Suprapubic skin (tissue), 4 donors: Measurements from ENCODE around the gene POTEF. TPM values are rescaled to one million over a fixed set of nuclear protein-coding genes. Genes with fewer than 3 reads are reported as not detected.
"Not testable (repeated sequence)": the region's sequence is repeated elsewhere in the genome, so short reads cannot be mapped to it uniquely, and the experiment has no call there.

ENCODE experiments used
- DNase-seq, 2 donors: peaks; one replicate each; pipeline ENCODE4 v3.0.0-alpha.2; 2019; ENCODE audit warnings: low spot score in 2 of 2
- H3K27ac ChIP-seq: fragments of 200-600 bp; sonication (generic); one replicate; pipeline ENCODE4 v1.5.1; 2019
- H3K27me3 ChIP-seq: fragments of 200-600 bp; sonication (generic); one replicate; pipeline ENCODE4 v1.5.1; 2019
- H3K36me3 ChIP-seq: fragments of 200-600 bp; sonication (generic); one replicate; pipeline ENCODE4 v1.5.1; 2019
- H3K4me1 ChIP-seq: fragments of 200-600 bp; sonication (generic); one replicate; pipeline ENCODE4 v1.5.1; 2019
- H3K4me3 ChIP-seq: fragments of 200-600 bp; sonication (generic); one replicate; pipeline ENCODE4 v1.5.1; 2019; ENCODE audit warnings: mild to moderate bottlenecking
- H3K9me3 ChIP-seq: fragments of 200-600 bp; sonication (generic); one replicate; pipeline ENCODE4 v1.5.1; 2019
- CTCF ChIP-seq, 2 donors: fragments of 200-600 bp in 1 of 2; fragments of 450-650 bp in 1 of 2; sonication (generic) in 1 of 2; IDR thresholded peaks; one replicate each; pipeline ENCODE4 v1.5.1; 2016 to 2019; ENCODE audit warnings: antibody characterized with exemption in 2 of 2, mild to moderate bottlenecking in 1 of 2, moderate library complexity in 1 of 2
- EP300 ChIP-seq: sonication (generic); formaldehyde crosslinking; IDR thresholded peaks from one replicate; pipeline ENCODE4 v1.6.1; 2017; ENCODE audit warnings: antibody characterized with exemption
- POLR2A ChIP-seq, 2 donors: fragments of 450-650 bp; IDR thresholded peaks; one replicate each; pipeline ENCODE4 v1.6.1; 2017; ENCODE audit warnings: antibody characterized with exemption in 2 of 2, mild to moderate bottlenecking in 2 of 2, moderate library complexity in 2 of 2
- POLR2AphosphoS5 ChIP-seq, 3 donors: sonication (generic); formaldehyde crosslinking; IDR thresholded peaks; one replicate each; pipeline ENCODE4 v1.6.1; 2017; ENCODE audit warnings: antibody characterized with exemption in 3 of 3
- WGBS: methylation state at CpG from one replicate; pipeline ENCODE4 v1.1.5; 2018; 5-methylcytosine and 5-hydroxymethylcytosine counted together
- total RNA-seq, 4 donors: library from RNA; depleted of rRNA; stranded (reverse); fragments of >200 nt; gene quantifications; one replicate each; pipeline ENCODE4 v1.1.0, GENCODE V29; 2016

The POTEF gene
- total RNA-seq, 4 donors from 2014 or later: not detected

GRCh38 chr2:130155956-130156623 lies 27.1 kb upstream of the POTEF start:
- peaks cover 76% of the 10 kb centered on the region for H3K36me3 ChIP-seq
- not testable (repeated sequence) for DNase-seq, H3K27me3 ChIP-seq, H3K27ac ChIP-seq, H3K4me3 ChIP-seq, H3K9me3 ChIP-seq, H3K4me1 ChIP-seq
- peak in 1 of 2 donors; percentile 40 for TF ChIP-seq CTCF (IDR thresholded peaks at IDR 0.05)
- 54% methylated on average over 7 of the region's 16 CpGs for WGBS

DNA sequence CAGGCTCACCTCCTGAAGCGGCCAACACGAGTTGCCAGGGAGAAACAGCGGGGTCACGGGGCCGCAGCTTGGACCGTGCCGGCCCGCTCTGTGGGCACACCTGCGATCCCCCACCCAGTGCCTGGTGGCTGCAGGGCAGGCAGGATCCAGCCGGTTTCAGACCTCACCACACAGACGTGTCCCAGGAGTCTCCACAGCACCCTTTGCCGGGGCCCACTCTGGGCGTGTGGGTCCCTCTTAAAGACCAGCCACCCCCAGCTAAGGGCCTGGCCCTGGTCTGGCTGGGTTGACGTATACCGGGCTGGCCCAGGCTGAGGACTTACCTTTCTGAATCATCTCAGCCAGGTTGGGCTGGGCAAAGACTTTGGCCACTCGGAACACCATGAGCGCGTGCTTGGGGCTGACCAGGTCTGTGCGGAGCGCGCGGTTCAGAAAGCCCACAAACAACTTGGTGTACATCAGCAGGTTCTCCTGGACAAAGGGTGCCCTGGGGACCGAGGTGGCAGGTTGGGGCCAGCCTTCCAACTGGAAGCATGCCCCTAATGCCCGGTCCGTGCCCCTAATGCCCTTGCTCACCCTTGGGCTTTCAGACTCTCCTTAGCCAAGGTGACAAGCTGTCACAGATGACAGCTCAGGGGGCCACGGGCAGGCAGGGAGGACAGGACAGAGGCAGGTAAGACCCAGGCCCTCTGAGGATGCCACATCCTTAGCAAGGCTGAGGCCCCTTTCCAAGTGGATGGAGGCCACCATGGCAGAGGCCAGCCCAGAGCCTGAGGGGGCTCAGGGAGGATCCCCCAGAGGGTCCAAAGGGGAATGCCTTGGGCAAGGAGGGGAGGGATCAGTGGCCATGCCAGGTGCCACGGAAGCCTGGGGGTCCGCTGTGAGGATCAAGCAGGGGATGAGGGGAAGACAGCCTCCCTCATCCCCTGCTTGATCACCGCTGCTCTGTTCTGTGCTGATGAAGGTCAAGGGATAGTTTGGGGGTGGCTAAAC lies 26.0 kb upstream of the POTEF start:
- 98% methylated on average over 8 of the region's 29 CpGs for WGBS
- DNase-seq: peak in 1 of 2 donors; percentile 42
- Histone ChIP-seq H3K9me3 (no peaks in the 10 kb centered on the region), H3K36me3 (peaks cover 76% of the 10 kb centered on the region), H3K27ac (no peak overlapping the region), H3K27me3 (no peaks in the 10 kb centered on the region), H3K4me3 (no peak overlapping the region), H3K4me1 (no peaks in the 10 kb centered on the region)
- TF ChIP-seq POLR2A (IDR thresholded peaks at IDR 0.05) (no peak), EP300 (no peak), POLR2AphosphoS5 (IDR thresholded peaks at IDR 0.05) (no peak), CTCF (IDR thresholded peaks at IDR 0.05) (no peak)

DNA sequence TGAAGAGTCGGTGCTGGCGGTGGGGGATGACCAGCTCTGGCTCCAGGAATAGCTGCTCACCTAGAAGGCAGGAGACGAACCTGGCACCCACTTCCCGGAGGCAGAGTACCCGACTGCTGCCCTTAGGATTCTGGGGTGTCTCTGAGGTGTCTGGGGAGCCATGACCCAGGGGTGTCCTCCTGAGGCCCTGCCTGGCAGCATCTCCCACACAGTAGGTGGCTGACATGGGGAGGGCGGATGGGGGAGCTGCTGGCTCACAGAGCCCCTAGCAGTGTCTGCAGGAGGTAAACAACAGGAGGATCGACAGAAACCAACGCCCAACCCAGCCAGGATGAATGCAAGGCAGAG lies 25.4 kb upstream of the POTEF start:
- H3K27ac ChIP-seq, H3K4me1 ChIP-seq, H3K4me3 ChIP-seq, H3K27me3 ChIP-seq, H3K9me3 ChIP-seq: not testable (repeated sequence)
- peaks cover 69% of the 10 kb centered on the region for H3K36me3 ChIP-seq
- peak in 1 of 2 donors; percentile 25 for DNase-seq
- 100% methylated on average over 2 of the region's 8 CpGs for WGBS

DNA sequence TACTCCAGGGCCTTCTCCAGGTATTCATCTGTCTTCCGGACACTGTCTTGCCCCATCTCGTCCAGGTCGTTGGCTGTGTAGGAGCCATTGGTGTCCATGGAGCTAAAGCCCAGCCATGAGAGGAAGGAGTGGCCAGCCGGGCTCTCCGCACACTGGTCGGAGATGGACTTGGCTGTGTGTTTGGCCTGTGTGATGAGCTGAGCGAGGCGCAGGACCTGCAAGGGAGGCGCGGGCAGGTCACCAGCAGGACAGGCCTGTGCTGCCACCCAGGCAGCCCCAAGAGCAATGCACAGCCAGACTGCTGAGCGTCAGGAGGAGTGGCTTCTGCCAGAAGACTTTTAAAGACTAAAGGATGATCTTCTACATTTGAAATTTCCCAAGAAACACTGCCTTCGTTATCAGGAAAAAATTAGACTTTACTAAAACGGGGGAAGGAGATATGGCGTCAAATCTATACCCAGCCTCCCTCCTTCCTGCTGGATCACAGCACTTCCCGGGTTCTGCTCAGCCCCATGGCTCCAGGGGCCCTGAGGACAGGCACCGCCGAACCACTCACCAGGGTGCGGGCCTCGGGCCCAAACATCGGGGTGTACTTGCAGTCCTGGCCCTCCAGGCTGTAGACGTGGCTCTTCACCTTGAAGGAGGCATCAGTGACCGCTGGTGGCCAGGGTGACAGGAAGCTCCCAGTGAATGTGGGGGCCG lies 24.9 kb upstream of the POTEF start:
- H3K36me3 ChIP-seq: peaks cover 64% of the 10 kb centered on the region
- DNase-seq: peak in 1 of 2 donors; percentile 31
- H3K4me1 ChIP-seq: not testable (repeated sequence)

GRCh38 chr2:130152816-130153595 lies 24.0 kb upstream of the POTEF start:
- H3K4me1 ChIP-seq: no peaks in the 10 kb centered on the region
- H3K36me3 ChIP-seq: peaks cover 56% of the 10 kb centered on the region
- H3K27me3 ChIP-seq: no peaks in the 10 kb centered on the region
- no peak overlapping the region for H3K27ac ChIP-seq
- WGBS: 86% methylated on average over 5 of the region's 25 CpGs
- peak in 1 of 2 donors; percentile 35 for DNase-seq
- no peak overlapping the region for H3K4me3 ChIP-seq
- no peaks in the 10 kb centered on the region for H3K9me3 ChIP-seq
- TF ChIP-seq POLR2AphosphoS5 (IDR thresholded peaks at IDR 0.05) (no peak), EP300 (no peak), CTCF (IDR thresholded peaks at IDR 0.05) (no peak)

More for the DNA sequence above, 24.9 kb upstream of the POTEF start:
- H3K27me3 ChIP-seq, H3K27ac ChIP-seq, H3K9me3 ChIP-seq, H3K4me3 ChIP-seq: not testable (repeated sequence)
- WGBS: 92% methylated on average over 12 of the region's 23 CpGs

DNA sequence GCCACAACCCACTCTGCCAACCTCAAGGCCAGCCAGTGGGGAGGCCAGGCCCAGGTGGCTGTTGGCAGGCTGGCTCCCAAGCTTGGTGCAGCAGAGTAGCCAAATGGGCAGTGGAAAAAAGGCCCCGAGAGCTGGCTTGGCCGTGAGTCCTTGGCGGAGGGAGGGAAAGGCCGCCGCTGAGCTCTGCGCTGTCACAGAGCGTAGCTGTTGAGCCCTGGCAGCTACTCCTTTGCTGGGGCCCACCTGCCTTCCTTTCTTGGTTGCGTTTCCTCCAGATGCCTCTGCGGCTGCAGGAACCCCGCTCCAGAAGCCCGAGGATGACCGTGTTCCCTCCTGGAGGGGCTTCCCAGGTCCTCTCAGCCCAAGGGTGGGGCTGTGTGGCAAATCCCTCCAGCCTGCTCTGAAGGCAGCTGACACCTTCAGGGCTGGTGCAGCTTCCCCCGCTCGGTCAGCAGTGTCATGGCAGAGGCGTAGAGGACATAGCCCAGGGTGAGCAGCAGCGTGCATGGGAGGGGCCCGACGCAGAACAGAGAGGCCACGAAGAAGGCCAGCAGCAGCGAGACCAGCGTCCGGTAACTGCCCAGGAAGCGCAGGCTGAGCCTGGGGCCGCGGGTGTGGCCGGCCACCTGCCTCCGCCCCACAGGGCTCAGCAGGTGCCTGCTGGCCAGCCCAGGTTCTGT lies 23.3 kb upstream of the POTEF start:
- peaks cover 49% of the 10 kb centered on the region for H3K36me3 ChIP-seq
- H3K4me3 ChIP-seq, H3K9me3 ChIP-seq, H3K4me1 ChIP-seq, H3K27me3 ChIP-seq, H3K27ac ChIP-seq: not testable (repeated sequence)
- WGBS: 94% methylated on average over 14 of the region's 27 CpGs
- DNase-seq: peak in 1 of 2 donors; percentile 44

DNA sequence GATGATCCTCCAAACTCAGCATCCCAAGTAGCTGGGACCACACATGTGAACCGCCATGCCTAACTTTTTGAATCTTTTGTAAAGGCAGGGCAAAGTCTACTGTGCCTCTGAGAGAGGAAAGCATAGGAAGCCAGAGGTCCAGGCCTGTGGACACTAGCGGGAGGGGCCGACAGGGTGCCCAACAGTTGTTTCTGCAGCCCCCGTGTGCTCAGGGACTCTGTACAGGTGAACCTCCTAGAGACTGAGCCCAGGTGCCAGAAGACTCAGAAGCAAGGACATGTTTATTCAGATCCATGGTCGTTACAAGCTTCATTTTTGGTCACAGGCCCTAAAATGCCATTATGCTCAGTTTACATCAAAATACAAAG lies 22.1 kb upstream of the POTEF start:
- 80% methylated on average over 4 of the region's 5 CpGs for WGBS
- H3K36me3 ChIP-seq: peaks cover 43% of the 10 kb centered on the region
- not testable (repeated sequence) for H3K4me1 ChIP-seq, H3K9me3 ChIP-seq, H3K27me3 ChIP-seq, H3K27ac ChIP-seq, H3K4me3 ChIP-seq
- peak in 1 of 2 donors; percentile 6 for DNase-seq
